ENCODE measurements around the gene SPHK2.
"Not testable (repeated sequence)": the region's sequence is repeated elsewhere in the genome, so short reads cannot be mapped to it uniquely, and the experiment has no call there.

SPHK2 gene

GRCh38 chr19:48624067-48624594 lies 4.8 kb downstream of the SPHK2 start:
- FAIRE-seq: no peak

GRCh38 chr19:48624791-48625723 lies 5.8 kb downstream of the SPHK2 start:
- FAIRE-seq: no peak
- no peak for DNase-seq (ENCODE audit: low spot score)

More at GRCh38 chr19:48624067-48624594, 4.8 kb downstream of the SPHK2 start:
- no peak for DNase-seq (ENCODE audit: low spot score)

- FAIRE-seq (no peak), DNase-seq (ENCODE audit: low spot score) (no peak)
These were observed 6.6 kb downstream of the SPHK2 start for GRCh38 chr19:48625891-48626327.

- FAIRE-seq (no peak), DNase-seq (ENCODE audit: low spot score) (no peak)
These were observed 8.0 kb downstream of the SPHK2 start for GRCh38 chr19:48627201-48627864.

- FAIRE-seq: no peak
- no peak for DNase-seq (ENCODE audit: low spot score)
These were observed 8.6 kb downstream of the SPHK2 start for GRCh38 chr19:48627865-48628314.

GRCh38 chr19:48628486-48629296 lies 9.4 kb downstream of the SPHK2 start:
- DNase-seq (ENCODE audit: low spot score): no peak
- no peak for FAIRE-seq

- DNase-seq (ENCODE audit: low spot score) (no peak), FAIRE-seq (no peak)
These were observed 9.9 kb downstream of the SPHK2 start for GRCh38 chr19:48629297-48629598.

- FAIRE-seq: no peak
- no peak for DNase-seq (ENCODE audit: low spot score)
These were observed 10.4 kb downstream of the SPHK2 start for GRCh38 chr19:48629599-48630295.

GRCh38 chr19:48630296-48631063 lies 11.2 kb downstream of the SPHK2 start:
- no peak for FAIRE-seq
- DNase-seq (ENCODE audit: low spot score): no peak

GRCh38 chr19:48631225-48631624 lies 11.9 kb downstream of the SPHK2 start:
- FAIRE-seq: no peak
- no peak for DNase-seq (ENCODE audit: low spot score)

GRCh38 chr19:48632286-48632685 lies 13.0 kb downstream of the SPHK2 start:
- FAIRE-seq; DNase-seq (ENCODE audit: low spot score): not testable (repeated sequence)

GRCh38 chr19:48632692-48633147 lies 13.4 kb downstream of the SPHK2 start:
- FAIRE-seq (no peak), DNase-seq (ENCODE audit: low spot score) (no peak)

- no peak for FAIRE-seq
These were observed 14.1 kb downstream of the SPHK2 start for GRCh38 chr19:48633148-48634035.

GRCh38 chr19:48634036-48634342 lies 14.7 kb downstream of the SPHK2 start:
- FAIRE-seq: no peak

More at GRCh38 chr19:48633148-48634035, 14.1 kb downstream of the SPHK2 start:
- DNase-seq (ENCODE audit: low spot score): no peak

GRCh38 chr19:48634424-48635262 lies 15.3 kb downstream of the SPHK2 start:
- DNase-seq (ENCODE audit: low spot score): peak; percentile 92

More at GRCh38 chr19:48634036-48634342, 14.7 kb downstream of the SPHK2 start:
- DNase-seq (ENCODE audit: low spot score): no peak

GRCh38 chr19:48635263-48635965 lies 16.1 kb downstream of the SPHK2 start:
- no peak for FAIRE-seq
- DNase-seq (ENCODE audit: low spot score): peak; percentile 84

More at GRCh38 chr19:48634424-48635262, 15.3 kb downstream of the SPHK2 start:
- peak; percentile 91 for FAIRE-seq

Measured in urothelium cell line (cell line).